Activated CD4-positive, alpha-beta T cell treated with anti-CD3 and anti-CD28 coated beads for 48 hours (primary cell): ENCODE measurements around the gene CDK5RAP3.

ENCODE experiments used
- DNase-seq: peaks from one replicate; pipeline ENCODE4 v3.0.0-alpha.2; 2020

The CDK5RAP3 gene

DNA sequence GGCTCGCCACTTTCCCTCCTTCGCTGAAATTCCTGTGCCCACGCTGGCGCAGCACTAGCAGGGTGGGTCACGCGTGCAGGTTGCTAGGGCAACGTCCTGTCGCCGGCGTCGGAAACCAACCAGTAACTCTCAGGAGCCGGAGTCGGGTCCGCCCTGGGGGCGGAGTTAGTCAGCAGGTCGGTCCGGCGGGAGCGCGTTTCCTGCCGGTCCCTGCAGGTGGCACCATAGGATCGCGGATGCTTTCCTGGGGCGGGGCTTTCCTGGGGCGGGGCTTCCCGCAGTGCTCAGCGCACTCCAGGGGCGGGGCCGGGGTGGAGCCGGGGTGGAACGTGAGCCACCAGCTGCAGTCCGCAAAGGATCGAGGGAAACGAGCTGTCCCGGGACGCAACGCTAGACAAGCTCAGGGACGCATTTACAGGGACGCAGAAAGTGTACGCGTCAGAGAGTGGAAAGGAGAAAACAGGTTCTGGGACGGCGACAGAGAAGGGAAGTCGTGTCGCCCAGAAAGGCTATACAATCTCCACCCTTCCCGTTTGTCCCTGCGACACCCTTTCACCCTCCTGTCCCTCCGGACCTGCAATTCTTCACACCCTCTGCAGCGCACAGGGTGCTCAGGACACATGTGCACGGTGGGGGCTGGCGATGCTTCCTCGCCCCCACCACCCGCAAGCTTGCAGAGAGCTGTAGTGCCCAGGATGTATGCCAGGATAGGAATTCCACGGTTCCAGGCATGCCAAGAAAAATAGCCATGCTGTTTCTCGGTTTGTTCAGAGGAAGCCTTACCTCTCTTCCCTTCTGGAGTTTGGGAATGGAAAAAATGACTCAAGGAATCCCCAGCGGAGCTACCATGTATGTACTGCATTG is 54.4 kb downstream of the CDK5RAP3 start:
- DNase-seq = peak; percentile 98

DNA sequence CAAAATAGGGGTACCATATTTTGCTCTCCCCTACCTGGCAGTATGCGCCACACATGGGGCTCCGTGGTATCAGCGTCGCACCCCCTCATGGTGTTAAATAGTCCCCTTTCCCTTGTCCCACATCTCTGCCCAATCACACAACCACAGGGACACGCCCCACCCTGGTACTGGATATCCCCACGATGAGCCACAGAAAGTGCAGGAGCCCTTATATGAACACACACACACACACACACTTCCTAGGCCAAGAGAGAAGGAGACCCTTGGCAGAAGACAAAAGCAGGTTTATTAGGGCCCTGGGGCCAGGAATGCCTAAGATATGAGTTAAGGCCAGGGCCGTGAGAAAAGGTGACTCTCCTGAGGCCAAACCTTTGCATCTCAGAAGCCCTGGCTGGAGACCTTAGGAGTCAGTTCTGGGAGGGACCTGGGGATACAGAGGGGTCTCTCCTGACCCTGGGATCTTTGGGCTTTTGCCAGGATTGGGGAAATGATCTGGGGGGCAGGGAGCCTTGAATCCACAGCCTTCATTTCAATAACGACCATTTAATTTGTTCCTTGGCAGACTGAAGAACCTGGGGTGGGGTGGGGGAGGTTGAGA is 55.1 kb downstream of the CDK5RAP3 start:
- no peak for DNase-seq

DNA sequence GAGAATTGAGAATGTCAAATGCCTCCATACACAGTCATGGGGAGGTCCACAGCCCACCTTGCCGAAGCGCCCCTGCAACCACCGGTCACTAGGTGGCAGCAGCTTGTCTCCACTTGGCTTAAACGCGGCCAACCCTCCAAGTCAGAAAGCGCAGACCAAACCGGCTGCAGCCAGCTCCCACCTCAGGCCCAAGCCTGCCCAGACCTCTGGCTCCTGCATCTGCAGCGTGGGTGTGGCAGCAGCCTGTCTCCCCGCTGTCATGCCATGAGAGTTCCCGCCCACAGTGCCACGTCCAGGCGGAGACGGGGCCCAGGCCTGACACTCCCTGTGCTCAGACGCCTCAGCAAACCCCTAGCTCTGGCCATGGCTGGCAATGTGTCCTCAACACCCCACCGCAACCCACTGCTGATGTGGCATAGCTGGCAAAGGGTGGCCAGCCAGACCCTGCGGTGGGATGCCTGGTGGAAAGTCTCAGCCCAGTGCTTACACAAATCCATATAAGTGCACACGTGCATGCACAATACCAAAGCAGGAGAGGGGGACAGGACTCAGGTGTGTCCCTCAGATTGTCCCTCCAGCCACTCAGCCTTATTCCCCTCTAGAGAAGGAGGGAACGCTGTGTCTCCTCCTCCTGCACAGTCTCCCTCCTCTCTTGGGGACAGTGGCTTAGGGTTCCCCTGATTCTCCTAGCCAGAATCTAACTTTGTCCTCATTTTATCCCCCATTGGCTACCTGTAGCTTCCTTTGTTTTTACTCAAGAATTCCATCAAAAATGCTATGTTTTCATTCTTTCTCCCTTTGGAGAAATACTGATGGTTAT is 55.8 kb downstream of the CDK5RAP3 start:
- DNase-seq = peak; percentile 84

DNA sequence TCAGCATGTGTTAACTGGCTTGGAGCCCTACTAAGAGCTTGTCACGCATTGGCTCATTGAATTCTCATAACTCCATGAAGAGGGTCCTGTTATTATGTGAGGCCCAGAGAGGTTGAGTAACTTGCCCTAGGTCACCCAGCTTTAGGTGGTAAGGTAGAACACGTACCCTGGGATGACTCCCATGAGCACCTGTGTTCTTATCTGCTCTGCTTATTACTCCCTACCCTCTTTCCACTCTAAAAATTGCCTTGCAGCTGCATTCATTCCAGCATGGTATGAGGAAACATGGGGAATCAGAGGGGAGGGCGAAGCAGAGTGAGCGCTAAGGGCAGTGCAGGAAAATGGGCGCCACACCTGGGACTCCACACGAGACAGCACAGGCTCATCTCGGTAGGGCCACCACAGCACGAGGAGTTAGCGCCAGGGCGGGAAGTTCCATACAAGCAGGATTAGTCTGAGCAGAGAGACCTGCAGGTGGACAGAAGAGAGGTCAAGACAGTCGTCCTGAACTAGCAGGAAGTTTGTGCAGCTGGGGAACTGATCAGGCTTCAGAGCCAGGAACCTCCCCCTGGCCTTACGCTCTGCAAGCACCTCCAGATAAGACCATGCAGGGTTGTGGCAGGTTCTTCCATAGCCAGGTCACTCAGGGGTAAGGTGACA is 56.5 kb downstream of the CDK5RAP3 start:
- DNase-seq = no peak

DNA sequence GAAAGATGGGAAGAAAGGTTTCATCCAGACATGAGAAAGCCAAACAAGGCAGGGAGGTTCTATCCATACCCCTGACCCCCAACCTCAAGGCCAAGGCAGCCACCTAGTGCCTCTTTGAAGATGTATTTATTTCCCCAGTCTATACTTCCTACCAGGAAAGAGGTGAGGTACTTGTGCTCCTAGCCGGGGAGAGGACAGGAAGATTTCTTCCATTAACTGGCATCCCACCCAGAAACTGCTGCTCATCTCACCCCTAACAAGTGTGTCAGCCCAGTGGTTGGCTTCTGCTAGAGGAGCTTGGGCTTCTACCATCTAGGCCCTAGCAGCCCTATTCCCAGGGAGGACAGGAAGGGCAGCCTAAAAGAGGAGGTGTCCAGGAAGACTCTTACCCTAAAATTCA is 57.8 kb downstream of the CDK5RAP3 start:
- DNase-seq = no peak

DNA sequence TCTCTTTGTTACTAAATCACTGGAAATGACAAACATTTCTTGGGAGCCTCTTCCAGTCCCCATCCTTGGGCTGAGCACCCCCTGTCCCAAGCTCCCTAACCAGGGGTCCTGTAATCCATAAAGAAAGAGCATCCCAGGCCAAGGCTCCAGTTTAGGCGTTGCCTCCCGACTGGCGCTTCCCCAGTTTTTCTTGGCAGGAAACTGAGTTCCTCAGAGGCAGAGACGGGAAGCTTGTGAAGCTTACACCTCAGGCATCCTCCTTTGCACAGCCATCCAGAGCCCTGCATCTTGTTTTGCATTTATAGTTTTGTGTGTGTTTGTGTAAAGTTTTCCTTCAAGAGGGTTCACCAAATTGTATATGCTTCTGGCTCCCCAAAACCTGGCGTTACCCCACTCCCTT is 59.6 kb downstream of the CDK5RAP3 start:
- DNase-seq = no peak
